ENCODE results near the gene CECR2.

The CECR2 gene

GRCh38 chr22:17606496-17606895 is 237.2 kb downstream of the CECR2 start:
- DNase-seq (ENCODE audit: low read depth in 2 of 2): no peak
